ENCODE data around the gene GNA12. TPM values are rescaled to one million over a fixed set of nuclear protein-coding genes. Genes with fewer than 3 reads are reported as not detected.

Gene GNA12
- total and polyA plus RNA-seq, 9 of the 15 experiments (the other 6 are each of a cell fraction or from before 2014, with no cell fraction given), result 0.65 to 32.7 (median 9.6) TPM

GRCh38 chr7:2866601-2867000 lies 22.5 kb upstream of the GNA12 start:
- Histone ChIP-seq H4K20me1 (replicated peaks; ENCODE audit: control insufficient read depth, insufficient read depth, low read length) (no peaks in the 10 kb centered on the region), H3K79me2 (ENCODE audit: control insufficient read depth, insufficient read depth, low read length) (no peaks in the 10 kb centered on the region), H3K9me3 (replicated peaks; ENCODE audit: control insufficient read depth, insufficient read depth, low read depth, low read length) (no peaks in the 10 kb centered on the region), H3K36me3 (ENCODE audit: control insufficient read depth, insufficient read depth, low read length) (no peaks in the 10 kb centered on the region), H3K27me3 (ENCODE audit: control insufficient read depth in 2 of 2, insufficient read depth in 2 of 2, low read length in 2 of 2) (peaks cover 6 to 27% of the 10 kb centered on the region in 2 experiments; a peak in 3 of 5 replicates), H2AFZ (ENCODE audit: low read depth, low read length) (no peak overlapping the region), H3K9me1 (ENCODE audit: control insufficient read depth, insufficient read depth, low read length) (no peaks in the 10 kb centered on the region), H3K9ac (ENCODE audit: insufficient read depth in 1 of 2, low read depth in 2 of 2, low read length in 2 of 2) (no peak overlapping the region), H3K4me1 (replicated peaks in 1 of 2; ENCODE audit: control insufficient read depth in 2 of 2, insufficient read depth in 2 of 2, low read length in 2 of 2) (peaks cover 0 to 28% of the 10 kb centered on the region in 2 experiments; a peak in 3 of 5 replicates), H3K4me3 (no peak overlapping the region), H3K4me2 (ENCODE audit: insufficient read depth, low read length) (no peak overlapping the region), H3K27ac (ENCODE audit: extremely low read depth, low read depth, low read length) (no peak overlapping the region)
- TF ChIP-seq FOXA3 (CRISPR knock-in tag; conservative IDR thresholded peaks at IDR 0.05 in 1 of 2, IDR thresholded peaks at IDR 0.05 in 1 of 2), result no peak
- TF ChIP-seq NFIC (IDR thresholded peaks at IDR 0.05), result peak; percentile 74
- BruUV-seq (replicated peaks), result no TSS peak
- CTCF ChIA-PET (ENCODE audit: low intra/inter-chr PET ratio), result interaction anchor here (2.1 kb wide), 1 partner anchor 288 kb away, joined by 15 read pairs; no protein-coding TSS in a partner anchor
- no peak for FAIRE-seq
- in situ Hi-C loops (cut with MboI), result loop anchor here (5.0 to 25.0 kb wide), 2 partner anchors 291 to 1021 kb away; no protein-coding TSS in a partner anchor
- intact Hi-C loops (cut with micrococcal nuclease), result loop anchor here (5.0 to 10.0 kb wide), 2 partner anchors 198 to 291 kb away; no protein-coding TSS in a partner anchor
- POLR2A ChIA-PET, result interaction anchor here (1.8 kb wide), 1 partner anchor 11 kb away, joined by 6 read pairs; no protein-coding TSS in a partner anchor
- 0% methylated on average over 3 of the region's 3 CpGs for WGBS (ENCODE audit: insufficient coverage, low coverage, missing lambda C conversion rate)
- no peak for ATAC-seq
- DNase-seq (ENCODE audit: extremely low read depth in 1 of 4, low spot score in 3 of 4), result no peak

- FAIRE-seq, result peak; percentile 86
- H4K20me1 ChIP-seq (replicated peaks; ENCODE audit: control insufficient read depth, insufficient read depth, low read length), result no peaks in the 10 kb centered on the region
- ChIA-PET CTCF (ENCODE audit: low intra/inter-chr PET ratio) (interaction anchor here (0.5 to 2.1 kb wide), 6 partner anchors 15 to 1033 kb away, joined by 3 to 15 read pairs (median 6); no protein-coding TSS in a partner anchor), POLR2A (interaction anchor here (0.6 to 0.8 kb wide), 2 partner anchors 62 to 203 kb away, joined by 3 to 4 read pairs; no protein-coding TSS in a partner anchor)
- H3K9me3 ChIP-seq (replicated peaks; ENCODE audit: control insufficient read depth, insufficient read depth, low read depth, low read length), result no peaks in the 10 kb centered on the region
- H3K9me1 ChIP-seq (ENCODE audit: control insufficient read depth, insufficient read depth, low read length), result no peaks in the 10 kb centered on the region
- no peak overlapping the region for H3K4me3 ChIP-seq
- peak; percentile 75 for ATAC-seq
- H2AFZ ChIP-seq (ENCODE audit: low read depth, low read length), result no peak overlapping the region
- H3K27me3 ChIP-seq (ENCODE audit: control insufficient read depth in 2 of 2, insufficient read depth in 2 of 2, low read length in 2 of 2), result peaks cover 0 to 12% of the 10 kb centered on the region in 2 experiments; a peak in 2 of 5 replicates
- H3K4me2 ChIP-seq (ENCODE audit: insufficient read depth, low read length), result no peak overlapping the region
- H3K27ac ChIP-seq (ENCODE audit: extremely low read depth, low read depth, low read length), result no peak overlapping the region
- peaks cover 0 to 19% of the 10 kb centered on the region in 2 experiments; a peak in 3 of 5 replicates for H3K4me1 ChIP-seq (replicated peaks in 1 of 2; ENCODE audit: control insufficient read depth in 2 of 2, insufficient read depth in 2 of 2, low read length in 2 of 2)
- intact Hi-C loops (cut with micrococcal nuclease), result loop anchor here (5.0 to 10.0 kb wide), 2 partner anchors 200 to 292 kb away; no protein-coding TSS in a partner anchor
- H3K79me2 ChIP-seq (ENCODE audit: control insufficient read depth, insufficient read depth, low read length), result no peaks in the 10 kb centered on the region
- no peak overlapping the region for H3K9ac ChIP-seq (ENCODE audit: insufficient read depth in 1 of 2, low read depth in 2 of 2, low read length in 2 of 2)
- WGBS (ENCODE audit: insufficient coverage, low coverage, missing lambda C conversion rate), result 23% methylated on average over 17 of the region's 17 CpGs
- no TSS peak for BruUV-seq (replicated peaks)
- DNase-seq (ENCODE audit: extremely low read depth in 1 of 4, low spot score in 3 of 4), result peak; percentile 73 to 80 (median 78)
- in situ Hi-C loops (cut with MboI), result loop anchor here (5.0 to 25.0 kb wide), 2 partner anchors 292 to 1022 kb away; no protein-coding TSS in a partner anchor
- no peaks in the 10 kb centered on the region for H3K36me3 ChIP-seq (ENCODE audit: control insufficient read depth, insufficient read depth, low read length)
- TF ChIP-seq CC2D1A (IDR thresholded peaks at IDR 0.05), result 0 out of 2 replicates have a peak, but pooled peaks have one; percentile 53
- TF ChIP-seq VEZF1 (CRISPR knock-in tag; IDR thresholded peaks at IDR 0.05), result no peak
- peak in 1 of 2 experiments; percentile 4; a peak in 1 of 4 replicates for TF ChIP-seq RCOR1 (IDR thresholded peaks at IDR 0.05; ENCODE audit: borderline replicate concordance in 1 of 2, low read depth in 2 of 2, low read length in 2 of 2)
- TF ChIP-seq SP1 (CRISPR knock-in tag; IDR thresholded peaks at IDR 0.05), result no peak
- 0 out of 2 replicates have a peak, but pooled peaks have one; percentile 4 for TF ChIP-seq KLF16 (IDR thresholded peaks at IDR 0.05)
These were observed 21.0 kb upstream of the GNA12 start for GRCh38 chr7:2864999-2865670.

Data from K562 (cell line).